Natural killer cell treated with Interleukin-12 subunit alpha and Interleukin-12 subunit beta and Interleukin-15 and Interleukin-18, amount 100 ng/mL, for 72 hours (primary cell): Measurements from ENCODE around the gene SNAP91. TPM values are rescaled to one million over a fixed set of nuclear protein-coding genes. Genes with fewer than 3 reads are reported as not detected.
"Not testable (repeated sequence)": the region's sequence is repeated elsewhere in the genome, so short reads cannot be mapped to it uniquely, and the experiment has no call there.

Experiments
- ATAC-seq, 2 donors: fragments of 150-1000 bp; cut with Tn5 transposase in 1 of 2; sonication (Bioruptor Pico), chemical (Tn5 transposase) in 1 of 2; 2 replicates each; pipeline ENCODE4 v1.10.0; 2021
- DNase-seq: peaks from one replicate; pipeline ENCODE4 v3.0.0; 2022; ENCODE audit warnings: low spot score
- H3K27ac Mint-ChIP-seq, 2 donors: 1 replicate in 1 of 2; 2 replicates in 1 of 2; pipeline ENCODE4 v1.8.0; 2022; ENCODE audit warnings: mixed read lengths in 2 of 2, mild to moderate bottlenecking in 1 of 2, moderate library complexity in 1 of 2
- H3K27me3 Mint-ChIP-seq, 2 donors: 1 replicate in 1 of 2; 2 replicates in 1 of 2; pipeline ENCODE4 v1.8.0; 2022; ENCODE audit warnings: mixed read lengths in 2 of 2
- H3K36me3 Mint-ChIP-seq: one replicate; pipeline ENCODE4 v1.8.0; 2022; ENCODE audit warnings: mixed read lengths
- H3K4me1 Mint-ChIP-seq, 2 donors: 1 replicate in 1 of 2; 2 replicates in 1 of 2; pipeline ENCODE4 v1.8.0; 2022; ENCODE audit warnings: low read depth in 2 of 2, mixed read lengths in 2 of 2, mild to moderate bottlenecking in 1 of 2
- H3K4me3 Mint-ChIP-seq: one replicate; pipeline ENCODE4 v1.8.0; 2022; ENCODE audit warnings: mixed read lengths
- H3K9me3 Mint-ChIP-seq: 2 replicates; pipeline ENCODE4 v1.8.0; 2022; ENCODE audit warnings: mixed read lengths
- total RNA-seq, 2 donors: library from RNA; stranded (reverse); gene quantifications; one replicate each; pipeline ENCODE4 v1.2.3, GENCODE V29; 2022

The SNAP91 gene
- total RNA-seq, 2 donors from 2014 or later = not detected

- Mint-ChIP-seq H3K4me1 (no peaks in the 10 kb centered on the region), H3K27ac (no peak overlapping the region), H3K36me3 (no peaks in the 10 kb centered on the region), H3K9me3 (no peaks in the 10 kb centered on the region), H3K4me3 (no peak overlapping the region), H3K27me3 (peaks cover 0 to 4% of the 10 kb centered on the region in 2 donors)
- DNase-seq = no peak
- no peak for ATAC-seq
These were observed 103.4 kb downstream of the SNAP91 start for GRCh38 chr6:83605517-83605916.

DNA sequence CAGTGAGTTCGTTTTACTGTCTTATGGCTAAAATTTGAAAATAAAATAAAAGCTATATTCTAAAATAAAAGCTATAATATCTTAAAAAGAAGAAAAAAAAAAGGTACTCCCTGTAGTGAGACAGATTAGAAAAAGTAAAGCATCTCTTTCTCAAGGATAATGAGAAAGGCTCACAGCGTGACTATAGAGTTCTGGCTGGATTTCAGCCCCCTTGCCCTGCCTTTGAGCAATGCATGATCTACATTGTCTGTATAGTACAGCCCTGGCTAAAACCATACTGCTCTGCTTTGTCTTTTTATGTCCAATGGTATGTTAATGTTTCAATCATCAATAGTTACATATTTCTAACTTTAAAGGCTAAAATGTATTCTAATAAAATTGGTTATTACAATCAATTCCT is 105.3 kb downstream of the SNAP91 start:
- Mint-ChIP-seq H3K27me3 (peaks cover 0 to 4% of the 10 kb centered on the region in 2 donors), H3K27ac (no peak overlapping the region), H3K9me3 (no peaks in the 10 kb centered on the region), H3K36me3 (no peaks in the 10 kb centered on the region), H3K4me3 (no peak overlapping the region), H3K4me1 (no peaks in the 10 kb centered on the region)
- DNase-seq (no peak), ATAC-seq (no peak)

DNA sequence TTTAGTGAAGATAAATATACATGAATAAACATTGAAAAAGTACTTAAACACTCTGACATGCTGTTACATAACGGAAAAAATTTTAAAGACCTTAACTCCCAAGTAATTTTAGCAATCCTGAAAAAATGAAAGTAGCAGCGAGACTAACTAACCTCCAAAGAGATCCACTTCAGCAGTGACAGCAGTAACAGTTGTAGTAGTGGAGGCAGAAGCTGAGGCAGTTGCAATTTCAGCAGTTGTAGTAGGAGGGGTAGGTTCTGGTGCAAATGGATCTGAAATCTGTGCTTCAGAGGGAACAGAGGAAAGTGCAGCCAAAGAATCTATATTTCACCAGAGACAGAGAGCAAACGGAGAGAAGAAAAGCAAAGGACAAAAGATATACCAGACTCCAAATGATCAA is 107.8 kb downstream of the SNAP91 start:
- Mint-ChIP-seq H3K36me3 (no peaks in the 10 kb centered on the region), H3K4me3 (no peak overlapping the region), H3K9me3 (no peaks in the 10 kb centered on the region), H3K27me3 (peaks cover 0 to 4% of the 10 kb centered on the region in 2 donors), H3K27ac (no peak overlapping the region), H3K4me1 (no peaks in the 10 kb centered on the region)
- DNase-seq (no peak), ATAC-seq (no peak)

DNA sequence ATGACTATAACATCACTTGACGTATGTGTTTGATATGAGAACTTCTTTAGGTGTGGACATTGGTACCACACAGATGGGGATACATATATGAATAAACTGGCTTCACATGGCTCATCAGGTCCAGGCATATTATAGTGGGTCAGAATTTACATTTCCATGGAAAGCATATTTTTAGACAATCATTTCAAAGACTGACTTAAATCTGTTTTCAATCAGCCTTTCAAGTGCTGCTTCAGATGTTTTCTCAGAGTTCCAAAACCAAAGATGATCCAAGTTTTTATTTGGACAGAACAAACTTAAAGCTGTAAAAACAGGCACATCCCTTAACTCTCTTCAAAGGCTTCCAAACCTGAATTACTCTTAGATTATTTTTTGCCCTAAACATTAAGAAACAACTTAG is 108.4 kb downstream of the SNAP91 start:
- H3K9me3 Mint-ChIP-seq = no peaks in the 10 kb centered on the region
- H3K36me3 Mint-ChIP-seq = no peaks in the 10 kb centered on the region
- no peaks in the 10 kb centered on the region for H3K4me1 Mint-ChIP-seq
- H3K27ac Mint-ChIP-seq = no peak overlapping the region
- no peak for ATAC-seq
- DNase-seq = no peak
- H3K4me3 Mint-ChIP-seq = no peak overlapping the region
- H3K27me3 Mint-ChIP-seq = peaks cover 0 to 4% of the 10 kb centered on the region in 2 donors

GRCh38 chr6:83597511-83597910 is 111.4 kb downstream of the SNAP91 start:
- no peak overlapping the region for H3K27ac Mint-ChIP-seq
- peaks cover 0 to 6% of the 10 kb centered on the region in 2 donors for H3K27me3 Mint-ChIP-seq
- DNase-seq (no peak), ATAC-seq (no peak)
- H3K9me3 Mint-ChIP-seq = no peaks in the 10 kb centered on the region
- no peak overlapping the region for H3K4me3 Mint-ChIP-seq
- H3K4me1 Mint-ChIP-seq = no peaks in the 10 kb centered on the region
- H3K36me3 Mint-ChIP-seq = no peaks in the 10 kb centered on the region

DNA sequence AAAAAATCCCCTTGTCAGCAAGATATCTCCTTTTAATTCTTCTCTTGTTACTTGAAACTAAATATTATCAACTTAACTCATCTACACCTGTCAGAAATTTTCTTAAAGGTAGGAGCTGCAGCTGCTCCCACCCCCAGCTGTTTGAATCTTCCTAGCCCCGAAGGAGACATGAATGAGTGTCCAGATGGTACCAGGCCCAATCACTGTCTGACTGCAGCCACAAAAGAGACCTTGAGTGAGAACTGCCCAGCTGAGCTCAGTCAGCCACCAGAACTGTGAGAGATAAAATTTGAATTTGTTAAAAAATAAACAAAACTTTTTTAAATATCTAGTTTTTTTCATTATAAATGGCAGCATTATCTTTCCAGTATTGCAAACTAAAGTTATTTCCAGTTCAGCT is 111.8 kb downstream of the SNAP91 start:
- no peak overlapping the region for H3K27ac Mint-ChIP-seq

DNA sequence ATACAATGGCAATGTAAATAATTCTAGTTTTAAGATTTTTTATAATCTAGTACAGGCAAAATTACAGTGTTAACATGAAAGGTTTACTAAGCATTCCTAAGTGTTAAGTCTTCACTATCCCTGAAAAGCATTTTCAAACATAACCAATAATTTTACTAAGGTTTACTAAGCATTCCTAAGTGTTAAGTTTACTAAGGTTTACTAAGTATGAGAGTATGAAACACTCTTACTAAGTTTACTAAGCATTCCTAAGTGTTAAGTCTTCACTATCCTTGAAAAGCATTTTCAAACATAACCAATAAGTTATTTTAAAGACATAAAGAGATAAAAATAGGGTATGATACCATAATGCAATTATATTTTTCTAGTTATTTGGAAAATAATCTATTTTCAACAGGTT is 114.0 kb downstream of the SNAP91 start:
- Mint-ChIP-seq H3K27me3 (peaks cover 0 to 2% of the 10 kb centered on the region in 2 donors), H3K36me3 (no peaks in the 10 kb centered on the region), H3K27ac (no peak overlapping the region), H3K9me3 (no peaks in the 10 kb centered on the region), H3K4me3 (no peak overlapping the region), H3K4me1 (no peaks in the 10 kb centered on the region)
- no peak for ATAC-seq
- DNase-seq = no peak

More for the DNA sequence above, 111.8 kb downstream of the SNAP91 start:
- H3K4me1 Mint-ChIP-seq = no peaks in the 10 kb centered on the region
- H3K9me3 Mint-ChIP-seq = no peaks in the 10 kb centered on the region
- ATAC-seq (no peak), DNase-seq (no peak)
- H3K4me3 Mint-ChIP-seq = no peak overlapping the region
- H3K27me3 Mint-ChIP-seq = peaks cover 0 to 6% of the 10 kb centered on the region in 2 donors
- no peaks in the 10 kb centered on the region for H3K36me3 Mint-ChIP-seq

DNA sequence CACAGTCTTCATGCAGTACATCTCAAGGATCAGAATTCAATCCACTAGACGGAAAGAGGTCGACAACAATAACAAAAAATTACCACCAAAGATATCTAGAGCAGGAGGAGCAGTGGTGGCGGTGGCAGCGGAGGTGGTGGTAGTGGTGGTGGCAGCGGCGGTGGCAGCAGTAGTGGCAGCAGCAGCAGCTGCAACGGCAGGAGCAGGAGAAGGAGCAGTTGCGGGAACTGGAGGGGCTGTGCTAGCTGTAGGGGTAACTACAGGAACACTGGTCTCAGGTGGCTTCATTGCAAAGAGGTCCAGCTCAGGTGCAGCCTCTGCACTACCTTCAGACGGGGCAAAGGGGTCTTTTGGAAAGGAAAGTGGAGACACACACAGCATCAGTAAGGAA is 115.5 kb downstream of the SNAP91 start:
- no peak overlapping the region for H3K27ac Mint-ChIP-seq

GRCh38 chr6:83592770-83593394 is 116.0 kb downstream of the SNAP91 start:
- DNase-seq = no peak
- peaks cover 0 to 2% of the 10 kb centered on the region in 2 donors for H3K27me3 Mint-ChIP-seq
- no peak for ATAC-seq
- no peak overlapping the region for H3K27ac Mint-ChIP-seq
- H3K4me3 Mint-ChIP-seq = no peak overlapping the region
- no peaks in the 10 kb centered on the region for H3K36me3 Mint-ChIP-seq
- no peaks in the 10 kb centered on the region for H3K4me1 Mint-ChIP-seq
- no peaks in the 10 kb centered on the region for H3K9me3 Mint-ChIP-seq

More for the DNA sequence above, 115.5 kb downstream of the SNAP91 start:
- Mint-ChIP-seq H3K27me3 (peaks cover 0 to 2% of the 10 kb centered on the region in 2 donors), H3K9me3 (no peaks in the 10 kb centered on the region), H3K4me3 (no peak overlapping the region), H3K4me1 (no peaks in the 10 kb centered on the region), H3K36me3 (no peaks in the 10 kb centered on the region)
- DNase-seq (no peak), ATAC-seq (no peak)

- DNase-seq (no peak), ATAC-seq (no peak)
- H3K9me3 Mint-ChIP-seq = no peaks in the 10 kb centered on the region
- peaks cover 0 to 2% of the 10 kb centered on the region in 2 donors for H3K27me3 Mint-ChIP-seq
- H3K4me1 Mint-ChIP-seq = no peaks in the 10 kb centered on the region
- no peak overlapping the region for H3K27ac Mint-ChIP-seq
- no peaks in the 10 kb centered on the region for H3K36me3 Mint-ChIP-seq
- no peak overlapping the region for H3K4me3 Mint-ChIP-seq
These were observed 118.5 kb downstream of the SNAP91 start for GRCh38 chr6:83590416-83590815.

DNA sequence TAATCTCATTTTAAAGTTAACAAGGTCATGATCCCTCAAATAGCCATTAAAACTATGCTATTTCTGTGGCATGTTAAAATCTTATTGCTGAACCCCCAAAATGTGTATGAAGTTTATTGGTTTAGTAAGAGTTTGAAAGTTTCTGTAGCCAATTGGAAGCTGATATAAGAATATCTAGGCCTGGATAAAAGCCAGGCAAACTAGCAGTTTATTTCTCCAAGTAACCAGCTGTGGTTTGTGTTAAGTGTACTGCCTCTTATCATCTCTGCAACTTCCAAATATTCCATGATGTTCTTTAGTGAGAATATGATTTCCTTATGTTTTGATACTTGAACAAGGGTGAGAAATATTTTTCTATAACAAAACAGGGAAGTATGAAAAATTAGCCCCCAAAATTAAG is 119.8 kb downstream of the SNAP91 start:
- Mint-ChIP-seq H3K9me3 (no peaks in the 10 kb centered on the region), H3K27me3 (peaks cover 0 to 2% of the 10 kb centered on the region in 2 donors), H3K4me1 (no peaks in the 10 kb centered on the region), H3K27ac (no peak overlapping the region), H3K4me3 (no peak overlapping the region), H3K36me3 (no peaks in the 10 kb centered on the region)
- ATAC-seq (no peak), DNase-seq (no peak)

GRCh38 chr6:83578057-83578456 is 130.8 kb downstream of the SNAP91 start:
- no peaks in the 10 kb centered on the region for H3K4me1 Mint-ChIP-seq
- no peak overlapping the region for H3K27ac Mint-ChIP-seq
- no peak for DNase-seq
- no peaks in the 10 kb centered on the region for H3K9me3 Mint-ChIP-seq
- H3K4me3 Mint-ChIP-seq = no peak overlapping the region
- no peaks in the 10 kb centered on the region for H3K36me3 Mint-ChIP-seq
- no peak for ATAC-seq
- peaks cover 2 to 7% of the 10 kb centered on the region in 2 donors for H3K27me3 Mint-ChIP-seq

GRCh38 chr6:83574783-83575182 is 134.1 kb downstream of the SNAP91 start:
- Mint-ChIP-seq H3K4me3 (no peak overlapping the region), H3K27ac (no peak overlapping the region), H3K27me3 (peaks cover 0 to 6% of the 10 kb centered on the region in 2 donors), H3K4me1 (no peaks in the 10 kb centered on the region), H3K9me3 (peaks cover 6% of the 10 kb centered on the region), H3K36me3 (no peaks in the 10 kb centered on the region)
- no peak for DNase-seq
- ATAC-seq = no peak

DNA sequence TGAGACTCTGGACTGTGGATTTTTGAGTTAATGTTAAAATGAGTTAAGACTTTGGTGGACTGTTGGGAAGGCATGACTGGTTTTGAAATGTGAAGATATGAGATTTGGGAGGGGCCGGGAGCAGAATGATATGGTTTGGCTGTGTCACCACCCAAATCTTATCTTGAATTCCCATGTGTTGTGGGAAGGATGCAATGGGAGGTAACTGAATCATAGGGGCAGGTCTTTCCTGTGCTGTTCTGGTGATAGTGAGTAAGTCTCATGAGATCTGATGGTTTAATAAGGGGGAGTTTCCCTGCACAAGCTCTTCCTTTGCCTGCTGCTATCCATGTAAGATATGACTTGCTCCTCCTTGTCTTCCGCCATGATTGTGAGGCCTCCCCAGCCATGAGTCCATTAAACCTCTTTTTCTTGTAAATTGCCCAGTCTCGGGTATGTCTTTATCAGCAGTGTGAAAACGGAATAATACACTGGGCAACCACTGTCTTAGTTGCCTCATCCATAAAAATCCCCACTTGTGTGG is 137.2 kb downstream of the SNAP91 start:
- not testable (repeated sequence) for H3K4me3 Mint-ChIP-seq, ATAC-seq, H3K27ac Mint-ChIP-seq, H3K4me1 Mint-ChIP-seq, H3K9me3 Mint-ChIP-seq, H3K27me3 Mint-ChIP-seq, DNase-seq, H3K36me3 Mint-ChIP-seq

GRCh38 chr6:83558975-83559374 is 149.9 kb downstream of the SNAP91 start:
- Mint-ChIP-seq H3K27ac (no peak overlapping the region), H3K9me3 (no peaks in the 10 kb centered on the region), H3K4me3 (no peak overlapping the region), H3K4me1 (no peaks in the 10 kb centered on the region), H3K27me3 (peaks cover 6 to 11% of the 10 kb centered on the region in 2 donors), H3K36me3 (peaks cover 4% of the 10 kb centered on the region)
- DNase-seq (no peak), ATAC-seq (no peak)
